GM21515 (cell line): ENCODE results near the gene TAF4B.
"Not testable (repeated sequence)": the region's sequence is repeated elsewhere in the genome, so short reads cannot be mapped to it uniquely, and the experiment has no call there.

Experiments used
- ATAC-seq: cut with Tn5 transposase; IDR thresholded peaks from one replicate; pipeline ENCODE4 v1.9.1; 2021; ENCODE audit not compliant: unreplicated experiment

TAF4B gene

GRCh38 chr18:26378701-26379100 is 152.5 kb downstream of the TAF4B start:
- no peak for ATAC-seq

- ATAC-seq, result not testable (repeated sequence)
Observed at GRCh38 chr18:26381555-26381954, 155.3 kb downstream of the TAF4B start.

GRCh38 chr18:26383454-26384270 is 157.4 kb downstream of the TAF4B start:
- ATAC-seq, result no peak

- no peak for ATAC-seq
Observed at GRCh38 chr18:26386002-26386401, 159.8 kb downstream of the TAF4B start.

- ATAC-seq, result no peak
Observed at GRCh38 chr18:26386441-26386840, 160.2 kb downstream of the TAF4B start.

GRCh38 chr18:26394047-26394654 is 167.9 kb downstream of the TAF4B start:
- no peak for ATAC-seq

- no peak for ATAC-seq
Observed at GRCh38 chr18:26397019-26397418, 170.8 kb downstream of the TAF4B start.

- ATAC-seq, result no peak
Observed at GRCh38 chr18:26403491-26403890, 177.2 kb downstream of the TAF4B start.

GRCh38 chr18:26405190-26405801 is 179.1 kb downstream of the TAF4B start:
- ATAC-seq, result peak; percentile 85

GRCh38 chr18:26406324-26406723 is 180.1 kb downstream of the TAF4B start:
- no peak for ATAC-seq

- ATAC-seq, result no peak
Observed at GRCh38 chr18:26406854-26407517, 180.7 kb downstream of the TAF4B start.

GRCh38 chr18:26407736-26408601 is 181.7 kb downstream of the TAF4B start:
- ATAC-seq, result no peak

- no peak for ATAC-seq
Observed at GRCh38 chr18:26409091-26409490, 182.8 kb downstream of the TAF4B start.

- ATAC-seq, result no peak
Observed at GRCh38 chr18:26414901-26415440, 188.7 kb downstream of the TAF4B start.

- no peak for ATAC-seq
Observed at GRCh38 chr18:26415631-26416030, 189.4 kb downstream of the TAF4B start.

- ATAC-seq, result no peak
Observed at GRCh38 chr18:26416652-26417150, 190.5 kb downstream of the TAF4B start.

- ATAC-seq, result no peak
Observed at GRCh38 chr18:26417190-26417589, 190.9 kb downstream of the TAF4B start.

GRCh38 chr18:26418225-26418624 is 192.0 kb downstream of the TAF4B start:
- no peak for ATAC-seq

- ATAC-seq, result no peak
Observed at GRCh38 chr18:26419746-26420145, 193.5 kb downstream of the TAF4B start.

GRCh38 chr18:26421503-26421902 is 195.3 kb downstream of the TAF4B start:
- no peak for ATAC-seq
